ENCODE data around the gene BTLA. TPM values are rescaled to one million over a fixed set of nuclear protein-coding genes. Genes with fewer than 3 reads are reported as not detected.

Gene BTLA
- total RNA-seq, 6 experiments from 2014 or later, result not detected

GRCh38 chr3:112486811-112487505, 12.3 kb downstream of the BTLA start:
- Mint-ChIP-seq H3K36me3 (ENCODE audit: low read depth) (no peaks in the 10 kb centered on the region), H3K27ac (no peak overlapping the region), H3K9me3 (no peaks in the 10 kb centered on the region), H3K4me3 (no peak overlapping the region), H3K4me1 (ENCODE audit: low read depth) (no peaks in the 10 kb centered on the region), H3K27me3 (ENCODE audit: insufficient read depth) (peaks cover 7% of the 10 kb centered on the region; the same call in 1 of the 2 replicates)
- TF ChIP-seq, protein P1, sequence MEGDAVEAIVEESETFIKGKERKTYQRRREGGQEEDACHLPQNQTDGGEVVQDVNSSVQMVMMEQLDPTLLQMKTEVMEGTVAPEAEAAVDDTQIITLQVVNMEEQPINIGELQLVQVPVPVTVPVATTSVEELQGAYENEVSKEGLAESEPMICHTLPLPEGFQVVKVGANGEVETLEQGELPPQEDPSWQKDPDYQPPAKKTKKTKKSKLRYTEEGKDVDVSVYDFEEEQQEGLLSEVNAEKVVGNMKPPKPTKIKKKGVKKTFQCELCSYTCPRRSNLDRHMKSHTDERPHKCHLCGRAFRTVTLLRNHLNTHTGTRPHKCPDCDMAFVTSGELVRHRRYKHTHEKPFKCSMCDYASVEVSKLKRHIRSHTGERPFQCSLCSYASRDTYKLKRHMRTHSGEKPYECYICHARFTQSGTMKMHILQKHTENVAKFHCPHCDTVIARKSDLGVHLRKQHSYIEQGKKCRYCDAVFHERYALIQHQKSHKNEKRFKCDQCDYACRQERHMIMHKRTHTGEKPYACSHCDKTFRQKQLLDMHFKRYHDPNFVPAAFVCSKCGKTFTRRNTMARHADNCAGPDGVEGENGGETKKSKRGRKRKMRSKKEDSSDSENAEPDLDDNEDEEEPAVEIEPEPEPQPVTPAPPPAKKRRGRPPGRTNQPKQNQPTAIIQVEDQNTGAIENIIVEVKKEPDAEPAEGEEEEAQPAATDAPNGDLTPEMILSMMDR (IDR thresholded peaks at IDR 0.05), result no peak
- no peak for DNase-seq

GRCh38 chr3:112484352-112484751, 14.9 kb downstream of the BTLA start:
- H3K4me1 Mint-ChIP-seq (ENCODE audit: low read depth), result no peaks in the 10 kb centered on the region
- DNase-seq, result no peak
- no peak overlapping the region for H3K4me3 Mint-ChIP-seq
- peaks cover 13% of the 10 kb centered on the region; the same call in 1 of the 2 replicates for H3K27me3 Mint-ChIP-seq (ENCODE audit: insufficient read depth)
- H3K9me3 Mint-ChIP-seq, result no peaks in the 10 kb centered on the region
- H3K27ac Mint-ChIP-seq, result no peak overlapping the region
- no peaks in the 10 kb centered on the region for H3K36me3 Mint-ChIP-seq (ENCODE audit: low read depth)
- TF ChIP-seq, protein P1 (IDR thresholded peaks at IDR 0.05), result no peak

GRCh38 chr3:112482675-112483074, 16.6 kb downstream of the BTLA start:
- Mint-ChIP-seq H3K36me3 (ENCODE audit: low read depth) (no peaks in the 10 kb centered on the region), H3K4me1 (ENCODE audit: low read depth) (no peaks in the 10 kb centered on the region), H3K27me3 (ENCODE audit: insufficient read depth) (peaks cover 10% of the 10 kb centered on the region; the same call in 1 of the 2 replicates), H3K9me3 (no peaks in the 10 kb centered on the region), H3K27ac (no peak overlapping the region), H3K4me3 (peak overlapping the region; percentile 35; the same call in 1 of the 2 replicates)
- TF ChIP-seq, protein P1 (IDR thresholded peaks at IDR 0.05), result no peak
- DNase-seq, result no peak

- no peak for DNase-seq
- no peaks in the 10 kb centered on the region for H3K36me3 Mint-ChIP-seq (ENCODE audit: low read depth)
- no peak overlapping the region for H3K4me3 Mint-ChIP-seq
- TF ChIP-seq, protein P1 (IDR thresholded peaks at IDR 0.05), result no peak
- H3K4me1 Mint-ChIP-seq (ENCODE audit: low read depth), result no peaks in the 10 kb centered on the region
- no peaks in the 10 kb centered on the region for H3K9me3 Mint-ChIP-seq
- H3K27ac Mint-ChIP-seq, result no peak overlapping the region
- H3K27me3 Mint-ChIP-seq (ENCODE audit: insufficient read depth), result peaks cover 10% of the 10 kb centered on the region; the same call in 1 of the 2 replicates
These were observed 18.0 kb downstream of the BTLA start for GRCh38 chr3:112481302-112481721.

DNA sequence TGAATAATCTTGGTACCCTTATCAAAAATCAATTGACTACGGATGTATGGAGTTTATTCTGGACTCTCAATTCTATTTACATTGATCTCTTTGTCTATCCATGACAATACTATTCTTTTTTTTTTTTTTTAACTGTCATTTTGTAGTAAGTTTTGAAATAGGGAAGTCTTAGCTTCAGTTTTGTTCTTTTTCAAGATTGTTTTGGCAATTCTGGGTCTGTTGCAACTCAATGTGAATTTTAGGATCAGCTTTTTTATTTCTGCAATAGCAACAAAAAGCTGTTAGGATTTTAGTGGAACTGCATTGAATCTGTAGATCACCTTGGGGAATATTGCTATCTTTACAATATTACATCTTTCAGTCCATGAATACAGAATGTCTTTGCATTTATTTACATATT, 21.4 kb downstream of the BTLA start:
- Mint-ChIP-seq H3K9me3 (no peaks in the 10 kb centered on the region), H3K27me3 (ENCODE audit: insufficient read depth) (peaks cover 6% of the 10 kb centered on the region; the same call in 1 of the 2 replicates), H3K4me1 (ENCODE audit: low read depth) (no peaks in the 10 kb centered on the region), H3K4me3 (no peak overlapping the region), H3K36me3 (ENCODE audit: low read depth) (no peaks in the 10 kb centered on the region), H3K27ac (no peak overlapping the region)
- no peak for DNase-seq
- TF ChIP-seq, protein P1 (IDR thresholded peaks at IDR 0.05), result no peak

Data from HFFc6 (cell line).